ENCODE data around the gene CAPN11.
A peak's percentile ranks its signal among the peaks of the same experiment; 100 is the strongest.

The CAPN11 gene

GRCh38 chr6:44221291-44221960, 62.8 kb downstream of the CAPN11 start (continued):
- TF ChIP-seq, protein P1, sequence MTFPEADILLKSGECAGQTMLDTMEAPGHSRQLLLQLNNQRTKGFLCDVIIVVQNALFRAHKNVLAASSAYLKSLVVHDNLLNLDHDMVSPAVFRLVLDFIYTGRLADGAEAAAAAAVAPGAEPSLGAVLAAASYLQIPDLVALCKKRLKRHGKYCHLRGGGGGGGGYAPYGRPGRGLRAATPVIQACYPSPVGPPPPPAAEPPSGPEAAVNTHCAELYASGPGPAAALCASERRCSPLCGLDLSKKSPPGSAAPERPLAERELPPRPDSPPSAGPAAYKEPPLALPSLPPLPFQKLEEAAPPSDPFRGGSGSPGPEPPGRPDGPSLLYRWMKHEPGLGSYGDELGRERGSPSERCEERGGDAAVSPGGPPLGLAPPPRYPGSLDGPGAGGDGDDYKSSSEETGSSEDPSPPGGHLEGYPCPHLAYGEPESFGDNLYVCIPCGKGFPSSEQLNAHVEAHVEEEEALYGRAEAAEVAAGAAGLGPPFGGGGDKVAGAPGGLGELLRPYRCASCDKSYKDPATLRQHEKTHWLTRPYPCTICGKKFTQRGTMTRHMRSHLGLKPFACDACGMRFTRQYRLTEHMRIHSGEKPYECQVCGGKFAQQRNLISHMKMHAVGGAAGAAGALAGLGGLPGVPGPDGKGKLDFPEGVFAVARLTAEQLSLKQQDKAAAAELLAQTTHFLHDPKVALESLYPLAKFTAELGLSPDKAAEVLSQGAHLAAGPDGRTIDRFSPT (tag by site-specific recombination; IDR thresholded peaks at IDR 0.05), result peak; percentile 70; the same call in 1 of the 2 replicates
- TF ChIP-seq ZNF391 (tag by site-specific recombination; IDR thresholded peaks at IDR 0.05; ENCODE audit: borderline replicate concordance, low read depth) (no peak), ZNF776 (tag by site-specific recombination; IDR thresholded peaks at IDR 0.05; ENCODE audit: borderline replicate concordance) (no peak), ZNF292 (tag by site-specific recombination; IDR thresholded peaks at IDR 0.05; ENCODE audit: borderline replicate concordance, low read depth) (no peak), IKZF3 (tag by site-specific recombination; IDR thresholded peaks at IDR 0.05) (peak; percentile 31; the same call in 1 of the 2 replicates), ZNF521 (tag by site-specific recombination; IDR thresholded peaks at IDR 0.05) (no peak), ZFP69B (tag by site-specific recombination; IDR thresholded peaks at IDR 0.05) (peak; percentile 56; the same call in 1 of the 2 replicates), WT1 (tag by site-specific recombination; IDR thresholded peaks at IDR 0.05) (peak; percentile 7; the same call in 1 of the 2 replicates), ZBTB48 (tag by site-specific recombination; IDR thresholded peaks at IDR 0.05) (peak; percentile 45), GLIS2 (tag by site-specific recombination; IDR thresholded peaks at IDR 0.05) (peak; percentile 92), ZBTB17 (tag by site-specific recombination; IDR thresholded peaks at IDR 0.05) (peak; percentile 79), ZFHX2 (tag by site-specific recombination; conservative IDR thresholded peaks at IDR 0.05) (peak; percentile 81)
- TF ChIP-seq, protein P2, sequence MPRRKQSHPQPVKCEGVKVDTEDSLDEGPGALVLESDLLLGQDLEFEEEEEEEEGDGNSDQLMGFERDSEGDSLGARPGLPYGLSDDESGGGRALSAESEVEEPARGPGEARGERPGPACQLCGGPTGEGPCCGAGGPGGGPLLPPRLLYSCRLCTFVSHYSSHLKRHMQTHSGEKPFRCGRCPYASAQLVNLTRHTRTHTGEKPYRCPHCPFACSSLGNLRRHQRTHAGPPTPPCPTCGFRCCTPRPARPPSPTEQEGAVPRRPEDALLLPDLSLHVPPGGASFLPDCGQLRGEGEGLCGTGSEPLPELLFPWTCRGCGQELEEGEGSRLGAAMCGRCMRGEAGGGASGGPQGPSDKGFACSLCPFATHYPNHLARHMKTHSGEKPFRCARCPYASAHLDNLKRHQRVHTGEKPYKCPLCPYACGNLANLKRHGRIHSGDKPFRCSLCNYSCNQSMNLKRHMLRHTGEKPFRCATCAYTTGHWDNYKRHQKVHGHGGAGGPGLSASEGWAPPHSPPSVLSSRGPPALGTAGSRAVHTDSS (tag by site-specific recombination; IDR thresholded peaks at IDR 0.05), result no peak
- TF ChIP-seq, protein P3, sequence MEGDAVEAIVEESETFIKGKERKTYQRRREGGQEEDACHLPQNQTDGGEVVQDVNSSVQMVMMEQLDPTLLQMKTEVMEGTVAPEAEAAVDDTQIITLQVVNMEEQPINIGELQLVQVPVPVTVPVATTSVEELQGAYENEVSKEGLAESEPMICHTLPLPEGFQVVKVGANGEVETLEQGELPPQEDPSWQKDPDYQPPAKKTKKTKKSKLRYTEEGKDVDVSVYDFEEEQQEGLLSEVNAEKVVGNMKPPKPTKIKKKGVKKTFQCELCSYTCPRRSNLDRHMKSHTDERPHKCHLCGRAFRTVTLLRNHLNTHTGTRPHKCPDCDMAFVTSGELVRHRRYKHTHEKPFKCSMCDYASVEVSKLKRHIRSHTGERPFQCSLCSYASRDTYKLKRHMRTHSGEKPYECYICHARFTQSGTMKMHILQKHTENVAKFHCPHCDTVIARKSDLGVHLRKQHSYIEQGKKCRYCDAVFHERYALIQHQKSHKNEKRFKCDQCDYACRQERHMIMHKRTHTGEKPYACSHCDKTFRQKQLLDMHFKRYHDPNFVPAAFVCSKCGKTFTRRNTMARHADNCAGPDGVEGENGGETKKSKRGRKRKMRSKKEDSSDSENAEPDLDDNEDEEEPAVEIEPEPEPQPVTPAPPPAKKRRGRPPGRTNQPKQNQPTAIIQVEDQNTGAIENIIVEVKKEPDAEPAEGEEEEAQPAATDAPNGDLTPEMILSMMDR (tag by site-specific recombination; IDR thresholded peaks at IDR 0.05), result peak; percentile 92

DNA sequence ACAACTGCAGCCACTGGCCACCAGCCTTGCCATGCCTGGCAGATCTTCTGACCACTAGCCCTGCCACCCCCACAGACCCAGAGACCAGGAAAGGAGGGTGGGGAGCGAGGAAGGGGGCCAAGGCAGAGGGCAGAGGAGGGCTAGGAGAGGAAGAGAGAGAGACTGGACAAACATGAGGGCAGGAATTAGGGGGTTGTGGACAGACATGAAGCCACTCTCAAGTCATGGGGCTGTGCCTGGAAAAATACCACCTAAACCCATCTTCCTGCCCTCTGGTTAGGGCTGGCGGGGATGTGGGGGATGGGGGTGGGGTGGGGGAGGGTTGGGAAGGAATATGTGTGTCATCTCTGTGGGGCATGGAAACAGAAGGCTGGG, 63.3 kb downstream of the CAPN11 start:
- Histone ChIP-seq H3K36me3 (ENCODE audit: control insufficient read depth in 2 of 2, insufficient read depth in 1 of 2, low read length in 2 of 2) (no peaks in the 10 kb centered on the region), H3K27ac (ENCODE audit: extremely low read depth, low read depth, low read length) (peak overlapping the region; percentile 60), H3K4me1 (ENCODE audit: control insufficient read depth, insufficient read depth, low read length) (peaks cover 27% of the 10 kb centered on the region), H3K9me3 (ENCODE audit: control insufficient read depth, insufficient read depth, low read depth, low read length) (no peaks in the 10 kb centered on the region), H3K4me3 (ENCODE audit: low read depth, low read length) (no peak overlapping the region)
- TF ChIP-seq ZIC2 (tag by site-specific recombination; IDR thresholded peaks at IDR 0.05) (no peak), ZBTB7A (tag by site-specific recombination; IDR thresholded peaks at IDR 0.05; ENCODE audit: low read depth) (no peak), ZNF610 (tag by site-specific recombination; IDR thresholded peaks at IDR 0.05; ENCODE audit: borderline replicate concordance) (no peak), WT1 (tag by site-specific recombination; IDR thresholded peaks at IDR 0.05) (no peak), ZFHX2 (tag by site-specific recombination; conservative IDR thresholded peaks at IDR 0.05) (peak; percentile 11; the same call in 1 of the 2 replicates), ZNF664 (tag by site-specific recombination; IDR thresholded peaks at IDR 0.05) (no peak), ZNF544 (tag by site-specific recombination; IDR thresholded peaks at IDR 0.05) (no peak), ZNF112 (tag by site-specific recombination; IDR thresholded peaks at IDR 0.05) (no peak), TCF7L2 (IDR thresholded peaks at IDR 0.05; ENCODE audit: borderline replicate concordance, low read depth, low read length) (no peak), ZNF654 (tag by site-specific recombination; IDR thresholded peaks at IDR 0.05; ENCODE audit: low read depth) (no peak), IKZF3 (tag by site-specific recombination; IDR thresholded peaks at IDR 0.05) (no peak), ZNF26 (tag by site-specific recombination; IDR thresholded peaks at IDR 0.05) (no peak), ZNF341 (tag by site-specific recombination; IDR thresholded peaks at IDR 0.05; ENCODE audit: low read depth) (peak; percentile 18)
- TF ChIP-seq, protein P4, sequence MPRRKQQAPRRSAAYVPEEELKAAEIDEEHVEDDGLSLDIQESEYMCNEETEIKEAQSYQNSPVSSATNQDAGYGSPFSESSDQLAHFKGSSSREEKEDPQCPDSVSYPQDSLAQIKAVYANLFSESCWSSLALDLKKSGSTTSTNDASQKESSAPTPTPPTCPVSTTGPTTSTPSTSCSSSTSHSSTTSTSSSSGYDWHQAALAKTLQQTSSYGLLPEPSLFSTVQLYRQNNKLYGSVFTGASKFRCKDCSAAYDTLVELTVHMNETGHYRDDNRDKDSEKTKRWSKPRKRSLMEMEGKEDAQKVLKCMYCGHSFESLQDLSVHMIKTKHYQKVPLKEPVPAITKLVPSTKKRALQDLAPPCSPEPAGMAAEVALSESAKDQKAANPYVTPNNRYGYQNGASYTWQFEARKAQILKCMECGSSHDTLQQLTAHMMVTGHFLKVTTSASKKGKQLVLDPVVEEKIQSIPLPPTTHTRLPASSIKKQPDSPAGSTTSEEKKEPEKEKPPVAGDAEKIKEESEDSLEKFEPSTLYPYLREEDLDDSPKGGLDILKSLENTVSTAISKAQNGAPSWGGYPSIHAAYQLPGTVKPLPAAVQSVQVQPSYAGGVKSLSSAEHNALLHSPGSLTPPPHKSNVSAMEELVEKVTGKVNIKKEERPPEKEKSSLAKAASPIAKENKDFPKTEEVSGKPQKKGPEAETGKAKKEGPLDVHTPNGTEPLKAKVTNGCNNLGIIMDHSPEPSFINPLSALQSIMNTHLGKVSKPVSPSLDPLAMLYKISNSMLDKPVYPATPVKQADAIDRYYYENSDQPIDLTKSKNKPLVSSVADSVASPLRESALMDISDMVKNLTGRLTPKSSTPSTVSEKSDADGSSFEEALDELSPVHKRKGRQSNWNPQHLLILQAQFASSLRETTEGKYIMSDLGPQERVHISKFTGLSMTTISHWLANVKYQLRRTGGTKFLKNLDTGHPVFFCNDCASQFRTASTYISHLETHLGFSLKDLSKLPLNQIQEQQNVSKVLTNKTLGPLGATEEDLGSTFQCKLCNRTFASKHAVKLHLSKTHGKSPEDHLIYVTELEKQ (tag by site-specific recombination; IDR thresholded peaks at IDR 0.05; ENCODE audit: borderline replicate concordance), result no peak
- CTCF ChIA-PET, result interaction anchor here (0.6 to 11.1 kb wide), 9 partner anchors 8 to 458 kb away, joined by 3 to 148 read pairs (median 4); partner anchors contain the start of genes HSP90AB1 and SLC35B2
- POLR2A ChIA-PET, result interaction anchor here (0.6 to 5.7 kb wide), 7 partner anchors 25 to 88 kb away, joined by 3 to 90 read pairs (median 4); partner anchors contain the start of gene HSP90AB1

Measured in HEK293 (cell line).